Endothelial cell (in vitro differentiated cells): ENCODE results near the gene C11orf24. TPM values are rescaled to one million over a fixed set of nuclear protein-coding genes. Genes with fewer than 3 reads are reported as not detected.
"Not testable (repeated sequence)": the region's sequence is repeated elsewhere in the genome, so short reads cannot be mapped to it uniquely, and the experiment has no call there.

Experiments used
- DNase-seq: peaks from one replicate; pipeline ENCODE4 v3.0.0; 2021; ENCODE audit warnings: low spot score
- H3K27ac Mint-ChIP-seq: one replicate; pipeline ENCODE4 v1.8.0; 2021; ENCODE audit warnings: mixed read lengths, inconsistent platforms; ENCODE audit not compliant: unreplicated experiment
- H3K27me3 Mint-ChIP-seq: one replicate; pipeline ENCODE4 v1.8.0; 2021; ENCODE audit warnings: mild to moderate bottlenecking, moderate library complexity, mixed read lengths, inconsistent platforms; ENCODE audit not compliant: unreplicated experiment
- H3K36me3 Mint-ChIP-seq: one replicate; pipeline ENCODE4 v1.8.0; 2021; ENCODE audit warnings: mild to moderate bottlenecking, low read depth, mixed read lengths, inconsistent platforms; ENCODE audit not compliant: unreplicated experiment
- H3K4me1 Mint-ChIP-seq: one replicate; pipeline ENCODE4 v1.8.0; 2021; ENCODE audit warnings: mild to moderate bottlenecking, mixed read lengths, inconsistent platforms; ENCODE audit not compliant: unreplicated experiment
- H3K4me3 Mint-ChIP-seq: one replicate; pipeline ENCODE4 v1.8.0; 2021; ENCODE audit warnings: mild to moderate bottlenecking, mixed read lengths, inconsistent platforms; ENCODE audit not compliant: unreplicated experiment
- H3K9me3 Mint-ChIP-seq: one replicate; pipeline ENCODE4 v1.8.0; 2021; ENCODE audit warnings: mixed read lengths, inconsistent platforms; ENCODE audit not compliant: unreplicated experiment
- total RNA-seq: library from RNA; stranded (reverse); fragmentation: NEBNext Ultra II Directional; extraction: Animal tissue kit (Norgen Biotek cat#: 25700); gene quantifications from one replicate; pipeline ENCODE4 v1.2.1, GENCODE V29; 2021; ENCODE audit not compliant: unreplicated experiment
- TF ChIP-seq, protein P1 (sequence below): fragments of 200-600 bp; sonication (generic); IDR thresholded peaks from one replicate; pipeline ENCODE4 v1.5.0; 2021; ENCODE audit warnings: antibody characterized with exemption; ENCODE audit not compliant: unreplicated experiment

The C11orf24 gene
- total RNA-seq, 1 donor from 2014 or later: 9.4 TPM

DNA sequence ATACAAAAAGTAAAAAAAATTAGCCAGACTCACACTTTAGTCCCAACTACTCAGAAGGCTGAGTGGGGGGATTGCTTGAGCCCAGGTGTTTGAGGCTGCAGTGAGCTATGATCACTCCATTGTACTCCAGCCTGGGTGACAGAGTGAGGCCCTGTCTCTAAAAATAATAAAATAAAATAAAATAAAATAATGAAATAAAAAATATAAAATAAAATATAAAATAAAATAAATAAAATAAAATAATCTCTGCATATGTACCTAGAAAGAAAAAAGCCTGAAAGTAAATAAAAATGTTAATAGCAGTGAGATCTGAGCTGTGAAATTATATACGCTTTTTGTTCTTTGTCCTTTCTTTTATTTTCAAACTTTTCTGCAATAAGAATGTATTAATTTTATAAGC lies 23.5 kb upstream of the C11orf24 start:
- Mint-ChIP-seq H3K27me3 (peaks cover 4% of the 10 kb centered on the region), H3K4me3 (no peak overlapping the region), H3K9me3 (no peaks in the 10 kb centered on the region), H3K36me3 (no peaks in the 10 kb centered on the region), H3K27ac (no peak overlapping the region), H3K4me1 (no peaks in the 10 kb centered on the region)
- TF ChIP-seq, protein P1, sequence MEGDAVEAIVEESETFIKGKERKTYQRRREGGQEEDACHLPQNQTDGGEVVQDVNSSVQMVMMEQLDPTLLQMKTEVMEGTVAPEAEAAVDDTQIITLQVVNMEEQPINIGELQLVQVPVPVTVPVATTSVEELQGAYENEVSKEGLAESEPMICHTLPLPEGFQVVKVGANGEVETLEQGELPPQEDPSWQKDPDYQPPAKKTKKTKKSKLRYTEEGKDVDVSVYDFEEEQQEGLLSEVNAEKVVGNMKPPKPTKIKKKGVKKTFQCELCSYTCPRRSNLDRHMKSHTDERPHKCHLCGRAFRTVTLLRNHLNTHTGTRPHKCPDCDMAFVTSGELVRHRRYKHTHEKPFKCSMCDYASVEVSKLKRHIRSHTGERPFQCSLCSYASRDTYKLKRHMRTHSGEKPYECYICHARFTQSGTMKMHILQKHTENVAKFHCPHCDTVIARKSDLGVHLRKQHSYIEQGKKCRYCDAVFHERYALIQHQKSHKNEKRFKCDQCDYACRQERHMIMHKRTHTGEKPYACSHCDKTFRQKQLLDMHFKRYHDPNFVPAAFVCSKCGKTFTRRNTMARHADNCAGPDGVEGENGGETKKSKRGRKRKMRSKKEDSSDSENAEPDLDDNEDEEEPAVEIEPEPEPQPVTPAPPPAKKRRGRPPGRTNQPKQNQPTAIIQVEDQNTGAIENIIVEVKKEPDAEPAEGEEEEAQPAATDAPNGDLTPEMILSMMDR: no peak
- no peak for DNase-seq

DNA sequence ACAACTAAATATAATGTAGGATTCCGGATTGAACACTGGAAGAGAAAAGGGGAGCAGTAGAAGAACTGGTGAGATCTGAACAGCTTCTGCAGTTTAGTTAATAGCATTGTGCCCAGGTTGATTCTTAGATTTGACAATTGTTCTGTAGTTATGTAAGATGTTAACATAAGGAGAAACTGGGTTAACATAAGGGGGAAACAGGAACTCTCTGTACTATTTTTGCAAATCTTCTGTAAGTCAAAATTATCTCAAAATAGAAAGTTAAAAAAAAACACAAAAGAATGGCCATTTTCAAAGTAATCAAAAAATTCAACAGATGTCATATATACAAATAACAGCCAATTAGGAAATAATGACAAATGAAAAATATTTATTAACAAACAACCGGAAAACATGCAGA lies 21.9 kb upstream of the C11orf24 start:
- DNase-seq: no peak
- Mint-ChIP-seq H3K27ac (no peak overlapping the region), H3K4me1 (no peaks in the 10 kb centered on the region), H3K9me3 (no peaks in the 10 kb centered on the region), H3K36me3 (no peaks in the 10 kb centered on the region), H3K27me3 (peaks cover 4% of the 10 kb centered on the region), H3K4me3 (no peak overlapping the region)
- TF ChIP-seq, protein P1: no peak

DNA sequence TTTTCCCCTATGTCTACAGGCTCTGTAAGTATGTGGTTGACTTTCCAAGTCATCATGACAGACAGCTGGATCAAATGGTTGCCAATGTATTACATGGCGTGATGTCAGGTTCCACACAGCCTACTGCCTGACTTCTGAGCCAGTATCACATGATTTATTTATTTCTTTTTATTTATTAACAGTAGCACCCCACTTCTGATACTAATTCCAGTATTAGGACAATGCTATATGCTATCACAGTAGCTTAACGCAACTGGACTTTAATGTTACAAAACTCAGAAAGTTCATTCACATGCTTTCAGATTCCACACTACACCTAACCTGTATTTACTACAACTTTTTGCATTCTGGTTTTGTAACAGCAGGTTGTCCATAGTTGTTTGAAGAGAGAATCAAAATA lies 17.7 kb upstream of the C11orf24 start:
- no peak for DNase-seq
- Mint-ChIP-seq H3K27ac (no peak overlapping the region), H3K27me3 (peaks cover 2% of the 10 kb centered on the region), H3K36me3 (no peaks in the 10 kb centered on the region), H3K4me1 (peaks cover 4% of the 10 kb centered on the region), H3K9me3 (no peaks in the 10 kb centered on the region), H3K4me3 (no peak overlapping the region)
- TF ChIP-seq, protein P1: no peak

DNA sequence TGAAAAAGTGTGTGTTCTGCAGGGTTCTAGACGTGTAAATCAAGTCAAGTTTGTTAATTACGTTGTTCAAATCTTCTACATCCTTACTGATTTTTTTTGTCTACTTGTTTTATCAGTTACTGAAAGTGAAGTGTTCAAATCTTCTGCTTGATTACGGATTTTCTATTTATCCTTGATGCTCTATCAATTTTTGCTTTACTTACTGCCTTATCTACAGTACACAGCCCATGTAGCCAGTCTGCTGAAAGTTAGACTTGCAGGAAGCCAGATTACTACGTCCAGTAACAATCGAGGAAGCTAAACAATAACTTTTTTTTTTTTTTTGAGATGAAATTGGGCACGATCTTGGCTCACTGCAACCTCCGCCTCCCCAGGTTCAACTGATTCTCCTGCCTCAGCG lies 15.6 kb upstream of the C11orf24 start:
- peaks cover 2% of the 10 kb centered on the region for H3K27me3 Mint-ChIP-seq
- peaks cover 12% of the 10 kb centered on the region for H3K4me1 Mint-ChIP-seq
- no peak overlapping the region for H3K4me3 Mint-ChIP-seq
- TF ChIP-seq, protein P1: no peak
- DNase-seq: no peak
- H3K36me3 Mint-ChIP-seq: no peaks in the 10 kb centered on the region
- no peak overlapping the region for H3K27ac Mint-ChIP-seq
- H3K9me3 Mint-ChIP-seq: no peaks in the 10 kb centered on the region

DNA sequence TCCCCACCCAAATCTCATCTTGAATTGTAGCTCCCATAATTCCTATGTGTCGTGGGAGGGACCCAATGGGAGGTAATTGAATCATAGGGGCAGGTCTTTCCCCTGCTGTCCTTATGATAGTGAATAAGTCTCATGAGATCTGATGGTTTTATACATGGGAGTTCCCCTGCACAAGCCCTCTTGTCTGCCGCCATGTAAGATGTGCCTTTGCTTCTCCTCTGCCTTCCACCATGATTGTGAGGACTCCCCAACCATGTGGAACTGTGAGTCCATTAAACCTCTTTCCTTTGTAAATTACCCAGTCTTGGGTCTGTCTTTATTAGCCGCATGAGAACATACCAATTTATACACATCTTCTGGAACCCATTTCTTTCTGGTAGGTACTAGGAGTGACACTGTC lies 12.8 kb upstream of the C11orf24 start:
- not testable (repeated sequence) for H3K9me3 Mint-ChIP-seq, DNase-seq, H3K36me3 Mint-ChIP-seq, H3K27me3 Mint-ChIP-seq, H3K27ac Mint-ChIP-seq, H3K4me3 Mint-ChIP-seq
- peaks cover 22% of the 10 kb centered on the region for H3K4me1 Mint-ChIP-seq

DNA sequence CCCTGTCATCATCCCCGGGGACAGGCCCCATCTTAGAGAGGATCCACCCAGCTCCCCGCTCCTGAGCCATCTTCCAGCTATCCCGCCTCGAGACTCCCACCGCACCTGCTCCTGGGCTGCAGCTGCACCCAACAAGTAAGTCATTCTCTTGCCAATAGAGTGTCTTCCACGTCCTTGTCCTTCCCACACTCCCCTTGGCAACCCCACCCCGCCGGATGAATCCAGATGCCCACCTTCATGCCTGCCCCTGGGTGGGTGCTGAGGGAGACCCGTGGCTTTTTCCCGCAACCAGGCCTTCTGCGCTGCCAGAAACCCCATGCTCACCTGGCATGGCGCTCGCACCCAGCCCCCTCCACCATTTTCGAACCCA lies 11.1 kb upstream of the C11orf24 start:
- TF ChIP-seq, protein P1: no peak
- no peak overlapping the region for H3K4me3 Mint-ChIP-seq
- peaks cover 21% of the 10 kb centered on the region for H3K4me1 Mint-ChIP-seq
- no peaks in the 10 kb centered on the region for H3K9me3 Mint-ChIP-seq
- no peak overlapping the region for H3K27ac Mint-ChIP-seq
- DNase-seq: no peak
- H3K27me3 Mint-ChIP-seq: peaks cover 2% of the 10 kb centered on the region
- H3K36me3 Mint-ChIP-seq: no peaks in the 10 kb centered on the region
